MCF 10A (cell line): ENCODE data around the gene TSR3. TPM values are rescaled to one million over a fixed set of nuclear protein-coding genes. Genes with fewer than 3 reads are reported as not detected.
A peak's percentile ranks its signal among the peaks of the same experiment; 100 is the strongest.

Experiments used
- BruUV-seq: library from RNA; stranded (reverse); fragments of 400-500 nt; replicated peaks from 2 replicates; lab custom pipeline; 2021; lab: Mats Ljungman, UMichigan
- CTCF ChIA-PET: fragments of 300-600 bp; sonication (Branson Sonifier 250); formaldehyde crosslinking; extraction: SDS; loops from one replicate; lab custom pipeline; 2021; ENCODE audit warnings: antibody characterized with exemption, inconsistent platforms; lab: Yijun Ruan, JAX
- POLR2A ChIA-PET: fragments of 300-600, 350-650 bp; sonication (Branson Sonifier 250); formaldehyde crosslinking; extraction: SDS; loops from one replicate; lab custom pipeline; 2020; ENCODE audit warnings: antibody characterized with exemption, inconsistent platforms; lab: Yijun Ruan, JAX
- DNase-seq: peaks from one replicate; pipeline ENCODE4 v3.0.0-alpha.2; 2018; ENCODE audit not compliant: unreplicated experiment
- H3K27ac Mint-ChIP-seq: one replicate; pipeline ENCODE4 v1.8.0; 2022; ENCODE audit warnings: mild to moderate bottlenecking, low read depth, mixed read lengths; ENCODE audit not compliant: unreplicated experiment
- H3K27me3 Mint-ChIP-seq: one replicate; pipeline ENCODE4 v1.8.0; 2022; ENCODE audit warnings: mixed read lengths; ENCODE audit not compliant: insufficient read depth, unreplicated experiment
- H3K36me3 Mint-ChIP-seq: one replicate; pipeline ENCODE4 v1.8.0; 2022; ENCODE audit warnings: mild to moderate bottlenecking, moderate library complexity, mixed read lengths; ENCODE audit not compliant: insufficient read depth, unreplicated experiment
- H3K4me1 Mint-ChIP-seq: one replicate; pipeline ENCODE4 v1.8.0; 2022; ENCODE audit warnings: mixed read lengths; ENCODE audit not compliant: insufficient read depth, unreplicated experiment
- H3K4me3 Mint-ChIP-seq: one replicate; pipeline ENCODE4 v1.8.0; 2022; ENCODE audit warnings: mild to moderate bottlenecking, moderate library complexity, mixed read lengths; ENCODE audit not compliant: unreplicated experiment
- H3K9me3 Mint-ChIP-seq: one replicate; pipeline ENCODE4 v1.8.0; 2022; ENCODE audit warnings: mixed read lengths; ENCODE audit not compliant: unreplicated experiment
- CTCF ChIP-seq: fragments of 200-600 bp; IDR thresholded peaks from one replicate; pipeline ENCODE4 v1.8.0; 2022; ENCODE audit warnings: antibody characterized with exemption, mild to moderate bottlenecking; ENCODE audit not compliant: unreplicated experiment
- intact Hi-C: fragments of 100-400 bp; cut with micrococcal nuclease; formaldehyde crosslinking; loops from 2 replicates; pipeline ENCODE4 v1.14.1; 2022
- total RNA-seq: library from RNA; stranded (reverse); gene quantifications from 2 replicates; pipeline ENCODE4 v1.2.3, GENCODE V29; 2022

TSR3 gene
- total RNA-seq, 1 experiment from 2014 or later: 49.6 TPM

GRCh38 chr16:1361685-1362360, 10.1 kb upstream of the TSR3 start:
- Mint-ChIP-seq H3K27me3 (no peaks in the 10 kb centered on the region), H3K36me3 (peaks cover 33% of the 10 kb centered on the region), H3K9me3 (no peaks in the 10 kb centered on the region), H3K4me3 (no peak overlapping the region), H3K27ac (no peak overlapping the region), H3K4me1 (peaks cover 6% of the 10 kb centered on the region)
- ChIA-PET POLR2A (no interaction called here), CTCF (interaction anchor here (0.6 to 0.7 kb wide), 2 partner anchors 40 to 330 kb away, joined by 3 to 4 read pairs; no protein-coding TSS in a partner anchor)
- intact Hi-C loops: no loop called here
- DNase-seq: no peak
- no TSS peak for BruUV-seq
- TF ChIP-seq CTCF: no peak

- DNase-seq: no peak
- TF ChIP-seq CTCF: no peak
- H3K27ac Mint-ChIP-seq: no peak overlapping the region
- no peaks in the 10 kb centered on the region for H3K9me3 Mint-ChIP-seq
- H3K4me3 Mint-ChIP-seq: no peak overlapping the region
- ChIA-PET POLR2A (no interaction called here), CTCF (interaction anchor here (0.6 kb wide), 1 partner anchor 646 kb away, joined by 3 read pairs; no protein-coding TSS in a partner anchor)
- no peaks in the 10 kb centered on the region for H3K27me3 Mint-ChIP-seq
- peaks cover 28% of the 10 kb centered on the region for H3K4me1 Mint-ChIP-seq
- no TSS peak for BruUV-seq
- peaks cover 28% of the 10 kb centered on the region for H3K36me3 Mint-ChIP-seq
- intact Hi-C loops: no loop called here
Observed at GRCh38 chr16:1357906-1358566, 6.4 kb upstream of the TSR3 start.

GRCh38 chr16:1356061-1356900, 4.6 kb upstream of the TSR3 start:
- CTCF ChIA-PET: interaction anchor here (0.5 kb wide), 1 partner anchor 47 kb away, joined by 3 read pairs; no protein-coding TSS in a partner anchor
- Mint-ChIP-seq H3K9me3 (no peaks in the 10 kb centered on the region), H3K4me1 (peaks cover 36% of the 10 kb centered on the region), H3K27ac (no peak overlapping the region), H3K27me3 (no peaks in the 10 kb centered on the region), H3K4me3 (no peak overlapping the region), H3K36me3 (peaks cover 33% of the 10 kb centered on the region)
- no TSS peak for BruUV-seq
- TF ChIP-seq CTCF: no peak
- intact Hi-C loops: no loop called here
- no peak for DNase-seq
- POLR2A ChIA-PET: no interaction called here

- no TSS peak for BruUV-seq
- Mint-ChIP-seq H3K4me1 (peaks cover 36% of the 10 kb centered on the region), H3K36me3 (peaks cover 26% of the 10 kb centered on the region), H3K4me3 (no peak overlapping the region), H3K9me3 (no peaks in the 10 kb centered on the region), H3K27me3 (no peaks in the 10 kb centered on the region), H3K27ac (peak overlapping the region; percentile 59)
- intact Hi-C loops: no loop called here
- CTCF ChIA-PET: no interaction called here
- DNase-seq: no peak
- POLR2A ChIA-PET: no interaction called here
- no peak for TF ChIP-seq CTCF
Observed at GRCh38 chr16:1355591-1355990, 3.9 kb upstream of the TSR3 start.
